ENCODE results near the gene DCHS1.

GRCh38 chr11:6653097-6653496 is 2.5 kb downstream of the DCHS1 start:
- TF ChIP-seq PBX3 (IDR thresholded peaks at IDR 0.05; ENCODE audit: insufficient replicate concordance, low read depth, low read length) (no peak), SREBF1 (IDR thresholded peaks at IDR 0.05; ENCODE audit: low read length) (no peak), SP1 (IDR thresholded peaks at IDR 0.05; ENCODE audit: low read depth, low read length) (no peak)

Measured in GM12878 (cell line).